G401 (cell line): ENCODE data around the gene SLC15A4. TPM values are rescaled to one million over a fixed set of nuclear protein-coding genes. Genes with fewer than 3 reads are reported as not detected.
"Not testable (repeated sequence)": the region's sequence is repeated elsewhere in the genome, so short reads cannot be mapped to it uniquely, and the experiment has no call there.

Experiments used
- DNase-seq: peaks from one replicate; pipeline ENCODE4 v3.0.0-alpha.2; 2015; ENCODE audit warnings: low spot score
- in situ Hi-C: cut with HindIII; loops from 2 replicates; pipeline ENCODE4 v1.10.0; 2016; ENCODE audit warnings: low sequenced_read_pairs, mixed read lengths
- total RNA-seq: library from RNA; depleted of rRNA; stranded (reverse); fragments of >200 nt; shearing (Covaris generic); gene quantifications from 2 replicates; pipeline ENCODE4 v1.2.3, GENCODE V29; 2014

Gene SLC15A4
- total RNA-seq, 1 experiment from 2014 or later: 32.8 TPM

GRCh38 chr12:128848371-128848770 is 24.6 kb upstream of the SLC15A4 start:
- DNase-seq: no peak
- in situ Hi-C loops: no loop called here

DNA sequence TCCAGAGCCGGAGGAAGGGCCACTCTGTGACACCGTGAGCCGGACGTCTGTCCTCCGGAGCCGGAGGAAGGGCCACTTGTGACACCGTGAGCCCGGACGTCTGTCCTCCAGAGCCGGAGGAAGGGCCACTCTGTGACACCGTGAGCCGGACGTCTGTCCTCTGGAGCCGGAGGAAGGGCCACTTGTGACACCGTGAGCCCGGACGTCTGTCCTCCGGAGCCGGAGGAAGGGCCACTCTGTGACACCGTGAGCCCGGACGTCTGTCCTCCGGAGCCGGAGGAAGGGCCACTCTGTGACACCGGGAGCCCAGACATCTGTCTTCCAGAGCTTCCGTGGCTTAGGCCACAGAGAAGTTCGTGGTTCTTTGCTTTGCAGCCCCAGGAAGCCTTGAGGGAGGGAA is 22.9 kb upstream of the SLC15A4 start:
- in situ Hi-C loops, DNase-seq: not testable (repeated sequence)

GRCh38 chr12:128844031-128844635 is 20.4 kb upstream of the SLC15A4 start:
- in situ Hi-C loops: no loop called here
- no peak for DNase-seq

GRCh38 chr12:128843538-128843937 is 19.8 kb upstream of the SLC15A4 start:
- no peak for DNase-seq

DNA sequence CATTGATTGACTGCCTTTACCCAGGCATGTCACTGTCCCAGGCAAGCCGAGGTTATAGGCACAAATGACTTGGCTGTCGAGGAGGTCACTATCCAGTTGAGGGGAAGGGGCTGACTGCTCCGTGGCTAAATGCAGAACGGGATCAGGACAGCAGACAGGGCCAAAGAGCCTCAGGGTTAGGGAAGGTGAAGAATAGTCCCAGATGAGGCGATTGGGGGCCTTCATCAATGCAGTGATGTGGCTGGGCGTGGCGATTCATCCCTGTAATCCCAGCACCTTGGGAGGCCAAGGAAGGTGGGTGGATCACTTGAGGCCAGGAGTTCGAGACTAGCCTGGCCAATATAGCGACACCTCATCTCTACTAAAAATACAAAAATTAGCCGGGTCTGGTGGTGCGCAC is 18.8 kb upstream of the SLC15A4 start:
- in situ Hi-C loops: no loop called here
- DNase-seq: no peak

More at GRCh38 chr12:128843538-128843937, 19.8 kb upstream of the SLC15A4 start:
- in situ Hi-C loops: no loop called here

GRCh38 chr12:128840862-128841468 is 17.2 kb upstream of the SLC15A4 start:
- DNase-seq: no peak
- in situ Hi-C loops: no loop called here

- in situ Hi-C loops: not testable (repeated sequence)
- DNase-seq: peak; percentile 67
Observed at GRCh38 chr12:128839885-128840284, 16.1 kb upstream of the SLC15A4 start.

DNA sequence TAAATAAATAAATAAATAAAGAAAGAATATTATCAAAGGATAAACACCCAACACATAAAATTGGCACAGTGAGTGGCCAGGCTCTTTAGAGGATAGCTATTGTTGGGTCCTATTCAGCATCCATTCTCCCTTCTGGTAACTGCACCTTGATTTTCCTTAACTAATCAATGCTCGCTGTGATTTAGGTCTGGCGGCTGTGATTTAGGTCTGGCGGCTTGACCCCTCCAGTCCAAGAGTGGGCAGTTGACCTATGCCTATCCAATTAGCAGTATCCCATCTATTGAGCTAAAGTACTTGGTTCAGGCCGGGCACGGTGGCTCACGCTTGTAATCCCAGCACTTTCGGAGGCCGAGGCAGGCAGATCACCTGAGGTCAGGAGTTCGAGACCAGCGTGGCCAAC is 9.7 kb upstream of the SLC15A4 start:
- in situ Hi-C loops: no loop called here
- no peak for DNase-seq

- no peak for DNase-seq
- in situ Hi-C loops: no loop called here
Observed at GRCh38 chr12:128830505-128830893, 6.7 kb upstream of the SLC15A4 start.

- in situ Hi-C loops: no loop called here
Observed at GRCh38 chr12:128829861-128830504, 6.2 kb upstream of the SLC15A4 start.

GRCh38 chr12:128827724-128828123 is 4.0 kb upstream of the SLC15A4 start:
- no peak for DNase-seq
- in situ Hi-C loops: no loop called here

More at GRCh38 chr12:128829861-128830504, 6.2 kb upstream of the SLC15A4 start:
- DNase-seq: no peak

GRCh38 chr12:128825835-128826234 is 2.1 kb upstream of the SLC15A4 start:
- no peak for DNase-seq
- in situ Hi-C loops: no loop called here

- in situ Hi-C loops: no loop called here
- DNase-seq: no peak
Observed at GRCh38 chr12:128823216-128823915, 392 bp downstream of the SLC15A4 start.

GRCh38 chr12:128820723-128821432 is 2.9 kb downstream of the SLC15A4 start:
- peak; percentile 10 for DNase-seq
- in situ Hi-C loops: no loop called here

DNA sequence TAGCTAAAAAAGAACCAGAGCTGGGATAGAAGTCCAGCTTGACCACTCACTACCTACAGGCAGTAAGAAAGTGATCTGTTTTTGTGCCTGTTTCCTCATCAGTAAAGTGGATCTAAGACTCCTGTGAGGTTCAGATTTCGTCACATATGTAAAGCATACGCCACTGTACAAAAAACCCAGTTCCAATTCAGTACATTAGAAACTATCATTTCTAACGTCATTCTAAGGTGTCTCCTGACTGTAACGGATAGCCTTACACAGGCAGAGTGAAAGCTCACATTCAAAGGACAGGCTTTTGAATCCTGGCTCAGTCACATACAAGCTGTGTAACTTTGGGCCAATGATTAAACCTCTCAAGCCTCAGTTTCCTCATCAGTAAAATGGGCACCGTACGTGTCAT is 3.5 kb downstream of the SLC15A4 start:
- in situ Hi-C loops: no loop called here
- no peak for DNase-seq

- DNase-seq: peak; percentile 20
- in situ Hi-C loops: no loop called here
Observed at GRCh38 chr12:128819293-128820144, 4.2 kb downstream of the SLC15A4 start.

- in situ Hi-C loops: no loop called here
- peak; percentile 69 for DNase-seq
Observed at GRCh38 chr12:128818065-128819022, 5.4 kb downstream of the SLC15A4 start.
